IPS-11a (cell line): ENCODE data around the gene BRD9.
"Not testable (repeated sequence)": the region's sequence is repeated elsewhere in the genome, so short reads cannot be mapped to it uniquely, and the experiment has no call there.

Experiments
- H3K4me3 ChIP-seq: one replicate; pipeline ENCODE4 v1.5.1; 2013; ENCODE audit warnings: low read depth, low read length, control low read depth

The BRD9 gene

GRCh38 chr5:880816-881550 lies 11.6 kb downstream of the BRD9 start:
- H3K4me3 ChIP-seq: no peak overlapping the region

GRCh38 chr5:878677-879076 lies 13.9 kb downstream of the BRD9 start:
- not testable (repeated sequence) for H3K4me3 ChIP-seq

GRCh38 chr5:878125-878524 lies 14.5 kb downstream of the BRD9 start:
- H3K4me3 ChIP-seq: no peak overlapping the region

GRCh38 chr5:876398-877365 lies 15.9 kb downstream of the BRD9 start:
- H3K4me3 ChIP-seq: no peak overlapping the region

GRCh38 chr5:875931-876330 lies 16.7 kb downstream of the BRD9 start:
- no peak overlapping the region for H3K4me3 ChIP-seq

GRCh38 chr5:873328-873727 lies 19.3 kb downstream of the BRD9 start:
- no peak overlapping the region for H3K4me3 ChIP-seq

- no peak overlapping the region for H3K4me3 ChIP-seq
Measured at GRCh38 chr5:872301-872700, 20.3 kb downstream of the BRD9 start.

GRCh38 chr5:871596-872298 lies 20.9 kb downstream of the BRD9 start:
- H3K4me3 ChIP-seq: no peak overlapping the region

- H3K4me3 ChIP-seq: no peak overlapping the region
Measured at GRCh38 chr5:870956-871355, 21.6 kb downstream of the BRD9 start.

- no peak overlapping the region for H3K4me3 ChIP-seq
Measured at GRCh38 chr5:868428-869135, 24.0 kb downstream of the BRD9 start.

GRCh38 chr5:867300-867870 lies 25.2 kb downstream of the BRD9 start:
- no peak overlapping the region for H3K4me3 ChIP-seq

GRCh38 chr5:865771-866170 lies 26.8 kb downstream of the BRD9 start:
- H3K4me3 ChIP-seq: no peak overlapping the region

- no peak overlapping the region for H3K4me3 ChIP-seq
Measured at GRCh38 chr5:865168-865521, 27.5 kb downstream of the BRD9 start.

- H3K4me3 ChIP-seq: no peak overlapping the region
Measured at GRCh38 chr5:864492-865167, 28.0 kb downstream of the BRD9 start.

- no peak overlapping the region for H3K4me3 ChIP-seq
Measured at GRCh38 chr5:863244-863805, 29.3 kb downstream of the BRD9 start.

GRCh38 chr5:862367-863243 lies 30.0 kb downstream of the BRD9 start:
- H3K4me3 ChIP-seq: no peak overlapping the region

GRCh38 chr5:861442-862366 lies 30.9 kb downstream of the BRD9 start:
- H3K4me3 ChIP-seq: no peak overlapping the region
